ENCODE data around the gene VPS13D.

GRCh38 chr1:12548973-12549459 is 319.2 kb downstream of the VPS13D start:
- TF ChIP-seq EZH2phosphoT487 (IDR thresholded peaks at IDR 0.05; ENCODE audit: borderline replicate concordance, low read length) (no peak), CTCF (IDR thresholded peaks at IDR 0.05; ENCODE audit: low read depth, low read length, poor library complexity, severe bottlenecking) (no peak)

Data from DOHH2 (cell line).